Measurements from ENCODE around the gene SLC16A3.
"Not testable (repeated sequence)": the region's sequence is repeated elsewhere in the genome, so short reads cannot be mapped to it uniquely, and the experiment has no call there.

The SLC16A3 gene

DNA sequence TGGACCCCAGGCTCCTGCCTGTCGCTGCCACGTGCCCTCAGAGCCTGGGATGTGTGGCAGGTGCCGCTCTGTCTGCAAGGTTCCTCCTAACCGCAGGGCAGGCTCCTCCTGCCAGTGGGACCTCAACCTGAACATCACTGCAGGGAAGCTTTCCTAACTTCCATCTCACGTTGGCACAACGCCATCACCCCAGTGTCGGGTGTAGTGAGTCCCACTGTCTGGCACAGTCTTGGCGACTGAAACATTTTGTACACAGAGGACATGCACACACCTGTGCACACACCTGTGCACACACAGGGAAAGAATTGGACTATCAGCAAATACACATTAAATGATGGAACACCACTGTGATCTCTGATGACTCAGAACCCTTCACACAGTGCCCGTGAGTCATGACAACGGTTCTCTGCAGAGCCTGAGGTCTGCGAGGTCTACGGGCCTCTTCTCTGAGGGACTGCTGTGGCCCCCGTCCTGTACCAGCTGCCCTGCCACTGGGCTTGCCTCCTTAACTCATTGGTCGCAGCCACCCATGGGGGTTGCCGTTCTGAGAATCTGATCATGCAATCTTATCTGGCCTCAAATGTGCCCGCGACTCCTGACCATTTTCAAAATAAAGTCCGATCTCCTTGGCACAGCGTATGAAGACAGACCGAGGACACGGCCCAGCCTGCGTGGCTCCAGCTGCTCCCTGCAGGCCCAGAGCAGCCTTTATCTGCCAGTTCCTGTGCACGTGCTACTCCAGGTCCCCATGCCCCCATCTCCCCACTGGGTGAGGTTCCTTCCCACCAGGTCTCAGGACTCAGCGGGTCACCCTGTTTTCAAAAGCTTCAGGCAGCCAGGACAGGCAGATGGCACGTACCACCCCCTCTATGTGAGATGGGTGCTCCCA lies 23.8 kb upstream of the SLC16A3 start:
- DNase-seq (ENCODE audit: low spot score), result no peak

DNA sequence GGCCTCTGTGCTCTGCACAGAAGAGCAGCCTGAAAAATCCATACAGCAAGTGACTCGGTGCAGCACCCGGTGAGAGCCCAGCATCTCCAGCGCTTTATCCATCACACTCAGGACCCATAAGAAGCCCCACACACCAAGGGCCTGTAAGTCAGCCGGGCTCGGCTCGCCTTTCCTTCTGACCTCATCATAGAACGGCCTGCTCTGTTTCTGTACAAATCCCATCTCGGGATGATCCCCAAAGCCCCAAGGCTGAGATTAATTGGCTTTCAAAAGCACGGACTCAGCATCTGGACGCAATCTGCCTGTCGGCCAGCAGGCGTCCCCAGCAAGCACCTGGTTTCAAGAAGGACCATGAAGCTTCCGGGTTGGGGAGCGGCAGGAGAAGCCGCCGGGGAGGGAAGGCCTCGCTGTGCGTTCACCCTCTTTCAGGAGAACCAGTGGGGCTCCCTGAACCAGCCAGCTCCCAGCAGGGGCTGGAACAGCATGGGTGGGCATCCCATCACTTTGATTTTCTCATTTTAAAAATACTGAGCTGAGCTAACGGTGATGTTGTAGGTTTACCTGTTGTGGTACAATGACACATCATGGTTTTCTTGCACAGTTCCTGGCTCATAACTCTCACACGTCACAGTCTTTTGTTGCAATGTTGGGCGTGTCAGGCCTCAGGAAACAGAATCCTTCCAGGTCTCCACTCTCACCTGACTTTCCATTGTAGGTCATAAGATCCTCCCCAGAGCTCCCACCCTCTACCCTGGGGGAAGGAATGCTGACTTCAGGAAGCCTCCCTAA lies 22.9 kb upstream of the SLC16A3 start:
- DNase-seq (ENCODE audit: low spot score), result no peak

- DNase-seq (ENCODE audit: low spot score), result not testable (repeated sequence)
Observed at GRCh38 chr17:82210655-82211054, 18.2 kb upstream of the SLC16A3 start.

GRCh38 chr17:82212331-82213250 lies 16.3 kb upstream of the SLC16A3 start, which contains the start of gene CCDC57:
CCDC57 (minus strand) TSS chr17:82212842; CDS start chr17:82201944, 10,898 bp downstream.
- peak; percentile 87 for DNase-seq (ENCODE audit: low spot score)

DNA sequence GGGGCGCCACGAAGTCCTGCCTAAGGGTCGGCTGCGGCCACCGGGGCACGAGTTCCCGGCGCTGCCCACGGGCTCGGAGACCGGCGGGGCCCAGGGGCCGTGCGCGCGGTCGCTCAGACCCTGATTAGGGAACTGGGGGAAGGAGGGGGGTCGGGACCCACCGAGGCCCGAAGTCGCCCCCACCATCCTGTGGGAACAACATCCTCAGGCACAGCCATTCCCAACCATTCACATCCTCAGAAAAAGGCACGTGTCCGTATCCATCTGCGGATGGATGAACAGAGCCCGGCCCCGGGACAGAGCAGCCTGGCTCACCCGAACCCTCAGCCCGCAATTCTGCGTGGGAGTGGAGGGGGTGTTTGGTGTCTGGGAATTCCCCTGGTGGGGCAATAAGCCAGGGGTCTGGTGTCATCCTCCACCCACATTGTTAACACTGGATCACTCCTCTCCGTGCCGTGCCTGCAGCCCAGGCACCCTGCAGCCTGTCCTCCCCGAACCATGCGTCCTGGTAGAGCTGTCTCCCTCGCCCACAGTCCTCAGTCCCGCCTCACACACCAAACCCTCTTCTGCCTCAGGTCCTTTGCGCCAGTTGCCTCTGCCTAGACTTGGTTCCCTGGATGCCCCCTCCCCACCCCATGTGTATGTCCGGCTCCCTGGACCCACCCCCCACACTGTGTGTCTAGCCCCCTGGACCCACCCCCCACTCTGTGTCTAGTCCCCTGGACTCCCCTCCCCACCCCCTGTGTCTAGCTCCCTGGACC lies 15.4 kb upstream of the SLC16A3 start:
- no peak for DNase-seq (ENCODE audit: low spot score)

GRCh38 chr17:82214012-82214628 lies 14.7 kb upstream of the SLC16A3 start:
- DNase-seq (ENCODE audit: low spot score), result no peak

GRCh38 chr17:82215095-82215971 lies 13.5 kb upstream of the SLC16A3 start:
- DNase-seq (ENCODE audit: low spot score), result peak; percentile 73

GRCh38 chr17:82215972-82216300 lies 12.9 kb upstream of the SLC16A3 start:
- DNase-seq (ENCODE audit: low spot score), result no peak

- DNase-seq (ENCODE audit: low spot score), result peak; percentile 75
Observed at GRCh38 chr17:82216301-82217119, 12.3 kb upstream of the SLC16A3 start.

DNA sequence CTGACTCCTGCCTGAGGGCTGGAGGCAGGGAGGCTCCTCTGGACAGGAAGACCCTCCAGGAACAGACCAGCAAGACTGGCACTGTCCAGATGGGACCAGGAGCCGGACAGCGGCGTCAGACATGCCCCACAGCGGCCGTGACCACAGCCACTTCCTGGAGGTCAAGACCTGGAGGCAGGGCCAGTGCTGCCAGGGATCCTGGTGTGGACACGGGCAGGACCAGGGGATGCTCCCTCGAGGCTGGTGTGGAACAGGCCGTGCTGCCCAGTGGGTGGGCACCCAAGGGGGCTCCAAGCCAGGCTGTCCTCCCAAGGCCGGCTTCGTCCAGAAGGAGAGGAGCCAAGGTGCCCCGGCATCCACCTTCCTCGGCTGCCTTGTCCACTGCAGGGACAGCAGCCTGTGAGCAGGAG lies 11.7 kb upstream of the SLC16A3 start:
- DNase-seq (ENCODE audit: low spot score), result no peak

- DNase-seq (ENCODE audit: low spot score), result no peak
Observed at GRCh38 chr17:82217530-82218204, 11.2 kb upstream of the SLC16A3 start.

DNA sequence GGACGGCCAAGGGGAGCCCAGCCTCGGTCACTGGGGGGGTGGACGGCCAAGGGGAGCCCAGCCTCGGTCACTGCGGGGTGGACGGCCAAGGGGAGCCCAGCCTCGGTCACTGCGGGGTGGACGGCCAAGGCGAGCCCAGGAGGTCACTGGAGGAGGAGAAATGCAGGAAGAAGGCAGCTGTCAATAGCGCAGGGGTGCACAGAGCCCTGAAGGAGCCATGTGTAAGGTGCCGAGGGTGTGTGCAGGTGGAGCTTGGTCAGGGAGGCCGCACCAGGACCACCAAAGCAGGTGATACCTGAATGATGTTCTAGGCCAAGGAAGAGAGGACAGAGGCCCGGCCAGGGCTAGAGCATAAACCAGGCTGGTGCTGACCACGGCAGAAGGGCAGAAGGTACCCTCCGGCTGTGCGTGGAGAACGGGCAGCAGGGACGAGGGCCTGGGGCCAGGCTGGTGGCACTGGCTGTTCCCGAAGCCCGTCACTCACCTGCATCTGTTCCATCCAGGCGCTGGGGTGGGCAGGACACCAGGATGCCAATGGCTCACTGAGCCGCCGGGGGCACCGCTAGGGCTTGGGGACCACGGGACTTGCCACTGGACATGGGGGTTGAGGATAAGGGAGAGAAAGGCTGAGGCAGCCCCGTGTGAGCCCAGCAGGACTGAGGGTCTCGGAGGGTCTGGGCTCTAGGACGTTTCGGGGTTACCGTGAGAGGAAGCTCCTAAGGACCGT lies 10.3 kb upstream of the SLC16A3 start:
- no peak for DNase-seq (ENCODE audit: low spot score)

GRCh38 chr17:82219083-82219482 lies 9.8 kb upstream of the SLC16A3 start:
- no peak for DNase-seq (ENCODE audit: low spot score)

DNA sequence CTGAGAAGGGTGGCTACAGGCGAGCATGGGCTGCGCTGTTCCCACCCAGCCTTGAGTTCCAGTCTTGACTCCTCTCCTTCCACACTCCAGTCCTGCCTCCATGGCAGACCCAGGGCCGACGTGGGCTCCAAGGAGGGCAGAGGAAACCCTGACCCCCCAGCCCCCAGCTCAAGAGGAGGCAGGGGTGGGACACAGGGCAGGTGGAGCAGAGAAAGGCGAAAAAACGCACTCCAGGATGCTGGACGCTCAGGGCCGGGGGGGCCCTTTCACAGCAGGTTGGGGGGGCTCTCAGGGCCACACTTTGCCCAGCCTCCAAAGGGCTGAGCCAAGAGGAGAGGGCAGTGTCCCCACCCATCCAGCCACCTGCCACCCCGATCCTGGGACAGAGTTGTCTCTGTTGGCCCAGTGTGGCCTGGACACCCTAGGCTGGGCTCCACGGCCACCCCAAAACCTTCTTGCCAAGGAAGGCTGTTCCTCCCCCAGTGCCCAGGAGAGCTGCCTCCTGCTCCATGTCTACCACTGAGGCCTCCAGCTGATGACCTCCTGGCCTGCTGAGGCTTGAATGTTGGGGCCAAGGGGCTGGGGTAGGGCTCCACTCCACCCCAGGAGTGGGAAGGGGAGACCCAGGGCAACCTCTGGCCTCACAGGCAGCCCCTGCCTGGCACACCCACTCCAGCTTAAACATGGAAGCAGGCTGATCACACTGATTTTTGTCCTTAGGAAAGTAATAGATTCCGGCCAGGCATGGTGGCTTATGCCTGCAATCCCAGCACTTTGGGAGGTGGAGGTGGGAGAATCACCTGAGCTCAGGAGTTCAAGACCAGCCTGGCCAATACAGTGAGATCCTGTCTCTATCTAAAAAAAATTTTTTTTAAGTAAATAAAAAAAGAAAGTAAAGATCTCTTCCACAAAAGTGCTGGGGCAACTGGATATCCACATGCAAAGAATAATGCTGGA lies 8.8 kb upstream of the SLC16A3 start:
- DNase-seq (ENCODE audit: low spot score), result no peak

- no peak for DNase-seq (ENCODE audit: low spot score)
Observed at GRCh38 chr17:82221341-82221902, 7.4 kb upstream of the SLC16A3 start.

DNA sequence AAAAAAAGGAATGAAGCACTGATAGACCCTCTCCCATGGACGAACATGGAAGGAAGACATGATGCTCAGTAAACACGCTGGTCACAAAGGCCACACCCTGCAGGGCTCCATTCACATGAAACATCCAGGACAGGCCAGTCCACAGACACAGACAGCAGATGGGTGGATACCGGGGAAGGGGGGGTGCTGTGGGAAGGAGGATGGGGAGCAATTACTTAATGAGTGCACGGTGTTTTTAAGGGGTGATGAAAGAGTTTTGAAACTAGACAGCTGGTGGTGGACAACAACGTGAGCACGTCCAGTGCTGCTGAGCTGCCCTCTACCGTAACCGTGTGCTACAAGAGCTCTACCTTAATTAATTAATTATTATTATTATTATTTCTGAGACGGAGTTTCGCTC lies 6.0 kb upstream of the SLC16A3 start:
- DNase-seq (ENCODE audit: low spot score), result no peak
